Bronchial epithelial cell (primary cell): ENCODE measurements around the gene ZBTB39. TPM values are rescaled to one million over a fixed set of nuclear protein-coding genes. Genes with fewer than 3 reads are reported as not detected.

Experiments
- DNase-seq: peaks from one replicate; pipeline ENCODE4 v3.0.0-alpha.2; 2010; ENCODE audit warnings: low read depth
- FAIRE-seq: peaks from 2 replicates; lab custom pipeline; 2011; peaks lifted over from hg19 to GRCh38; lab: Jason Lieb, UNC
- H3K27me3 ChIP-seq: 2 replicates; pipeline ENCODE4 v1.5.1; 2011; ENCODE audit warnings: low read length; ENCODE audit not compliant: control insufficient read depth, insufficient read depth
- H3K36me3 ChIP-seq: 2 replicates; pipeline ENCODE4 v1.5.1; 2011; ENCODE audit warnings: low read length; ENCODE audit not compliant: control insufficient read depth, insufficient read depth
- H3K4me3 ChIP-seq: 2 replicates; pipeline ENCODE4 v1.5.1; 2011; ENCODE audit warnings: mild to moderate bottlenecking, low read depth, low read length, control low read depth
- CTCF ChIP-seq: IDR thresholded peaks from 2 replicates; pipeline ENCODE4 v1.5.1; 2011; ENCODE audit warnings: mild to moderate bottlenecking, moderate library complexity, low read length, control low read depth, inconsistent platforms; ENCODE audit not compliant: insufficient read depth, severe bottlenecking
- total RNA-seq: library from RNA; depleted of rRNA; stranded (reverse); fragments of >200 nt; gene quantifications from 2 replicates; pipeline ENCODE4 v1.2.1, GENCODE V29; 2014

Gene ZBTB39
- total RNA-seq, 1 donor from 2014 or later, result 5.5 TPM

- DNase-seq (peak; percentile 73), FAIRE-seq (no peak)
- H3K36me3 ChIP-seq, result peaks cover 1% of the 10 kb centered on the region
- peaks cover 2% of the 10 kb centered on the region for H3K27me3 ChIP-seq
- peak; percentile 61 for TF ChIP-seq CTCF
- H3K4me3 ChIP-seq, result no peak overlapping the region
Measured at GRCh38 chr12:57008178-57008577, 1.8 kb upstream of the ZBTB39 start.

- peak overlapping the region; percentile 20 for H3K4me3 ChIP-seq
- no peaks in the 10 kb centered on the region for H3K27me3 ChIP-seq
- H3K36me3 ChIP-seq, result peaks cover 8% of the 10 kb centered on the region
- FAIRE-seq (no peak), DNase-seq (no peak)
- TF ChIP-seq CTCF, result no peak
Measured at GRCh38 chr12:57006809-57007475, 596 bp upstream of the ZBTB39 start.

GRCh38 chr12:57004651-57005050, 1.7 kb downstream of the ZBTB39 start:
- DNase-seq, result no peak
- Histone ChIP-seq H3K4me3 (no peak overlapping the region), H3K27me3 (no peaks in the 10 kb centered on the region), H3K36me3 (peaks cover 8% of the 10 kb centered on the region)
- FAIRE-seq, result no peak
- TF ChIP-seq CTCF, result no peak

- TF ChIP-seq CTCF, result no peak
- DNase-seq, result no peak
- H3K36me3 ChIP-seq, result peaks cover 8% of the 10 kb centered on the region
- no peak overlapping the region for H3K4me3 ChIP-seq
- H3K27me3 ChIP-seq, result no peaks in the 10 kb centered on the region
- FAIRE-seq, result no peak
Measured at GRCh38 chr12:57003395-57003794, 3.0 kb downstream of the ZBTB39 start.

GRCh38 chr12:57001448-57001906, 4.9 kb downstream of the ZBTB39 start:
- Histone ChIP-seq H3K27me3 (no peaks in the 10 kb centered on the region), H3K4me3 (no peak overlapping the region), H3K36me3 (peaks cover 8% of the 10 kb centered on the region)
- FAIRE-seq, result no peak
- peak; percentile 86 for TF ChIP-seq CTCF
- peak; percentile 54 for DNase-seq

GRCh38 chr12:57000393-57000792, 6.0 kb downstream of the ZBTB39 start:
- peaks cover 8% of the 10 kb centered on the region for H3K36me3 ChIP-seq
- FAIRE-seq, result no peak
- H3K27me3 ChIP-seq, result no peaks in the 10 kb centered on the region
- no peak overlapping the region for H3K4me3 ChIP-seq
- TF ChIP-seq CTCF, result no peak
- no peak for DNase-seq
